ENCODE measurements around the gene YJU2. TPM values are rescaled to one million over a fixed set of nuclear protein-coding genes. Genes with fewer than 3 reads are reported as not detected.

The YJU2 gene
- total and polyA plus RNA-seq, 2 of the 8 experiments (the other 6 are each of a cell fraction or from before 2014, with no cell fraction given): 26.8 to 27.7 TPM

GRCh38 chr19:4199699-4200293, 47.1 kb upstream of the YJU2 start (continued):
- TF ChIP-seq CHD1 (IDR thresholded peaks at IDR 0.05; ENCODE audit: low read depth, low read length) (no peak), KDM1A (IDR thresholded peaks at IDR 0.05; ENCODE audit: borderline replicate concordance, low read length) (no peak), CREB1 (IDR thresholded peaks at IDR 0.05) (no peak), SAP30 (IDR thresholded peaks at IDR 0.05; ENCODE audit: insufficient read depth, insufficient replicate concordance, low read length) (no peak), CHD2 (IDR thresholded peaks at IDR 0.05; ENCODE audit: low read length) (no peak), SP1 (IDR thresholded peaks at IDR 0.05; ENCODE audit: low read depth, low read length) (no peak), CBX8 (IDR thresholded peaks at IDR 0.05; ENCODE audit: borderline replicate concordance, low read depth, low read length) (no peak), SP4 (IDR thresholded peaks at IDR 0.05; ENCODE audit: low read length) (no peak), SIRT6 (IDR thresholded peaks at IDR 0.05; ENCODE audit: low read length) (no peak), POLR2AphosphoS5 (IDR thresholded peaks at IDR 0.05; ENCODE audit: low read depth, low read length) (no peak), MAX (IDR thresholded peaks at IDR 0.05) (peak; percentile 51), TCF12 (IDR thresholded peaks at IDR 0.05; ENCODE audit: low read depth, low read length) (no peak), CHD7 (IDR thresholded peaks at IDR 0.05; ENCODE audit: insufficient replicate concordance, low read length) (no peak)
